LNCaP clone FGC (cell line): ENCODE results near the gene ARRB2.

Experiments used
- DNase-seq: peaks from one replicate; pipeline ENCODE4 v3.0.0-alpha.2; 2011; ENCODE audit warnings: low read depth
- H3K4me3 ChIP-seq: 2 replicates; pipeline ENCODE4 v1.5.1; 2011; ENCODE audit warnings: mild to moderate bottlenecking, low read depth, low read length, control low read depth
- TF ChIP-seq, protein P1 (sequence below): IDR thresholded peaks from 2 replicates; pipeline ENCODE4 v1.5.1; 2012; ENCODE audit warnings: mild to moderate bottlenecking; ENCODE audit not compliant: control insufficient read depth, insufficient read depth; ENCODE audit errors: extremely low read depth

ARRB2 gene

DNA sequence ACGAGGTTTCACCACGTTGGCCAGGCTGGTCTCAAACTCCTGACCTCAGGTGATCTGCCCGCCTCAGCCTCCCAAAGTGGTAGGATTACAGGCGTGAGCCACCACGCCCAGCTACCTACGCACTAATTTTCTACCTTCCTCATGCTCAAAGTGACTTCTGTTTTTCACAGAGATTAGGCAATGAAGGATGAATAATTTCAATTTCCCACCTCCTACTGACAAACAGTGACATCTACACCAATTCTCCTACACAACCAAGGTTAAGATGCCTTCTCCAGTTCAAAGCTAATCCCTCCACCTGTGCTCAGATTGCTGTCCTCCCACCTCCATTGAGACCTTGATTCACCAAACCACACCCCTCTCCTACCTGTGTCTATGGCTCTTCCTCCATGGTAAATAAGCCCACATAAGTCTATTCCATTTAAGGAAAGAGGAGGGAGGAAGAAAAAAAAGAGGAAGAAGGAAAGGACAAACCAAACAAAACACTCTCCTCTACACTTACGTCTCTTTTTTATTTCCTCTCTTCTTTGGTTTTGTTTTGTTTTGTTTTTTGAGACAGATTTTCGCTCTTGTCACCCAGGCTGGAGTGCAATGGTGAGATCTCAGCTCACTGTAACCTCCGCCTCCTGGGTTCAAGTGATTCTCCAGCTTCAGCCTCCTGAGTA, 15.3 kb downstream of the ARRB2 start:
- H3K4me3 ChIP-seq: no peak overlapping the region
- TF ChIP-seq, protein P1, sequence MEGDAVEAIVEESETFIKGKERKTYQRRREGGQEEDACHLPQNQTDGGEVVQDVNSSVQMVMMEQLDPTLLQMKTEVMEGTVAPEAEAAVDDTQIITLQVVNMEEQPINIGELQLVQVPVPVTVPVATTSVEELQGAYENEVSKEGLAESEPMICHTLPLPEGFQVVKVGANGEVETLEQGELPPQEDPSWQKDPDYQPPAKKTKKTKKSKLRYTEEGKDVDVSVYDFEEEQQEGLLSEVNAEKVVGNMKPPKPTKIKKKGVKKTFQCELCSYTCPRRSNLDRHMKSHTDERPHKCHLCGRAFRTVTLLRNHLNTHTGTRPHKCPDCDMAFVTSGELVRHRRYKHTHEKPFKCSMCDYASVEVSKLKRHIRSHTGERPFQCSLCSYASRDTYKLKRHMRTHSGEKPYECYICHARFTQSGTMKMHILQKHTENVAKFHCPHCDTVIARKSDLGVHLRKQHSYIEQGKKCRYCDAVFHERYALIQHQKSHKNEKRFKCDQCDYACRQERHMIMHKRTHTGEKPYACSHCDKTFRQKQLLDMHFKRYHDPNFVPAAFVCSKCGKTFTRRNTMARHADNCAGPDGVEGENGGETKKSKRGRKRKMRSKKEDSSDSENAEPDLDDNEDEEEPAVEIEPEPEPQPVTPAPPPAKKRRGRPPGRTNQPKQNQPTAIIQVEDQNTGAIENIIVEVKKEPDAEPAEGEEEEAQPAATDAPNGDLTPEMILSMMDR: no peak
- no peak for DNase-seq

DNA sequence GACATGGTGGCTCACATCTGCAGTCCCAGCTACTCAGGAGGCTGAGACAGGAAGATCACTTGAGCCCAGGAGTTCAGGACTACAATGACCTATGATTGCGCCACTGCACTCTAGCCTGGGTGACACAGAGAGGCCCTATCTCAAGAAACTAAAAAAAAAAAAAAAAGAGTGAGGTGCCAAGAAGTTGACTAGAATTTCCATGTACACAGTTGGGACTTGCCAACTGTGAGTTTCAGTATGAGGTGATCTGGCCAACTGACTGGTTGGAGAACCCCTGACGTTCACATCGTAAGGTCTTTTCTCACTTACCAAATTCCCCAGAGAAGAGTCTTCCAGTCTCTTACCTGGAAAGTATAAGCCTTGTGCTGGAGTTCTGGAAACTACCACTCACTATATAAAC, 17.7 kb downstream of the ARRB2 start:
- no peak overlapping the region for H3K4me3 ChIP-seq
- TF ChIP-seq, protein P1: no peak
- DNase-seq: no peak

DNA sequence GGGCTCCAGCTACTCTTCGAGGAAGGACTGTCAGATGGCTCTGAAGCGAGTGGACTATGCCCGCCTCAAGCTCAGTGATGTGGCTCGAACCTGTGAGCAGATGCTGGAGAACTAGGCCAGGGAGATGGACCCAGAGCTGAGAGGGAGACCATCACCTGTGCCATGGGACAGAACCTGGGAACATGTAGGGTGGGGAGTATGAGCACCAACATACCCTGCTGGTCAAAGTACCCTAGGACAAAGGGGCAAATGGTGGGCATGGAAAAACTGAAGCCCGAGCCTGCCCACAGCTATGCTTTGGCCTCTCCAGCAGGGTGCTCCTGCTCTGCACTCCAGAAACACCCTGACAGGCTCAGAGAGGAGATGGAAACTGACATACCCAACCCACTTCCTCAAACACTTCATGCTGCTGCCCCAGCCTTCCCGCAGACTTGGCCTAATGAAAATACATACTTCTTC, 22.7 kb downstream of the ARRB2 start:
- TF ChIP-seq, protein P1: no peak
- H3K4me3 ChIP-seq: no peak overlapping the region
- no peak for DNase-seq

DNA sequence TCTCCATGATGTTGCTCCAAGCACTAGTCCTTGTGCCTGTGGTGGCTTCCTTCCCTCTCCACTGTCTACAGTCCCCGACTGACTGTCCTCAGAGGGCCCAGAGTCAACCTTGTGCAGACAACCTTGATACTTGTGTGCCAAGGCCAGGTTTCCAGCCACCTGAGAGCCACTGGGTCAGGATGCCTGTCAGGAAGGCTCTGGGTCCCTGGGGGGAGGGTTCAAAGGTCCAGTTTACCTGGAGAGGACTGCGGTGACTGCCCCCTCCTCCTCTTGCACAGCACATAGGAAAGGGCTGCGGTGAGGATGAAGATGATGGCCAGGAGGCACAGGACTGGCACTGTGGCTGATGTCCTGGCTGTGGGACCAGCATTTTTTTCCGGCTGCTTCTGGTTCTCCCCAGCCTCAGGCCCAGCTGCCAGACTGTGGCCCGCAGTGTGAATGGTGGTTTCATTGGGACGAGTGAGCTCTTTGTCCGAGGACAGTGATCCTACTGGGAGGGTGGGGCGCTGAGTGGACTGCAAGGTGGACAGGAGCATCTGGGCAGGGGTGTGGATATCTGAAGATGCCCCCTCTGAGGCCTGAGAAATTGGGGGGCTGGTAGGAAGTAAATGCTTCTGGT, 24.5 kb downstream of the ARRB2 start:
- no peak for DNase-seq
- TF ChIP-seq, protein P1: no peak
- no peak overlapping the region for H3K4me3 ChIP-seq

DNA sequence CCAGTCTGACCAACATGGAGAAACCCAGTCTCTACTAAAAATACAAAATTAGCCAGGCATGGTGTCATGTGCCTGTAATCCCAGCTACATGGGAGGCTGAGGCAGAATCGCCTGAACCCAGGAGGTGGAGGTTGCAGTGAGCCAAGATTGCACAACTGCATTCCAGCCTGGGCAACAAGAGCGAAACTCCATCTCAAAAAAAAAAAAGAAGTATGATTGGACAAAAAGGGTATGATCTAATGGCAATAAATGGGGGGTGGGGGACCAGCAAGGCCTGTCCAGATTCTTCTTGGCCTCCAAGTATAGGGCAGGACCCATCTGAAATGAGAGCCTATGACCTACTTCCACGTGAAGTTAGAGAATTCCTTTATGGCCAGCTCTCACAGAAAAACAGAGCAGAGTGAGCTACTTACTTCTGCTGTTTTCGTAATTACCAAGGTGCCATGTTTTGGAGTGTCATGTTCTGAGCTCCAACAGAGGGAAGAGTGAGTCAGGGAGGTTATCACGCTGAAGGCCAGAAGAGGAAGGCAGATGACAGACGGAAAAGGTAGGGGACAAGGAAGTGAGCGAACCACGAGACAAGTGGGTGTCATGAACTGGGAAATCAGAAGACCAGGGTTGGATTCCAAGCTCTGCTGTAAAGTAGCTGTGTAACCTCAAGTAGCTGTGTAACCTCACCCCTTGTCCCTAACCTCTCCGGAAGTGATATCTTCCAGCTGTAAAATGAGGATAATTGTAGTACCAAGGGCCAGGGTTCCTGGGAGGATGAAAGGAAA, 25.6 kb downstream of the ARRB2 start:
- no peak overlapping the region for H3K4me3 ChIP-seq
- DNase-seq: no peak
- TF ChIP-seq, protein P1: no peak

DNA sequence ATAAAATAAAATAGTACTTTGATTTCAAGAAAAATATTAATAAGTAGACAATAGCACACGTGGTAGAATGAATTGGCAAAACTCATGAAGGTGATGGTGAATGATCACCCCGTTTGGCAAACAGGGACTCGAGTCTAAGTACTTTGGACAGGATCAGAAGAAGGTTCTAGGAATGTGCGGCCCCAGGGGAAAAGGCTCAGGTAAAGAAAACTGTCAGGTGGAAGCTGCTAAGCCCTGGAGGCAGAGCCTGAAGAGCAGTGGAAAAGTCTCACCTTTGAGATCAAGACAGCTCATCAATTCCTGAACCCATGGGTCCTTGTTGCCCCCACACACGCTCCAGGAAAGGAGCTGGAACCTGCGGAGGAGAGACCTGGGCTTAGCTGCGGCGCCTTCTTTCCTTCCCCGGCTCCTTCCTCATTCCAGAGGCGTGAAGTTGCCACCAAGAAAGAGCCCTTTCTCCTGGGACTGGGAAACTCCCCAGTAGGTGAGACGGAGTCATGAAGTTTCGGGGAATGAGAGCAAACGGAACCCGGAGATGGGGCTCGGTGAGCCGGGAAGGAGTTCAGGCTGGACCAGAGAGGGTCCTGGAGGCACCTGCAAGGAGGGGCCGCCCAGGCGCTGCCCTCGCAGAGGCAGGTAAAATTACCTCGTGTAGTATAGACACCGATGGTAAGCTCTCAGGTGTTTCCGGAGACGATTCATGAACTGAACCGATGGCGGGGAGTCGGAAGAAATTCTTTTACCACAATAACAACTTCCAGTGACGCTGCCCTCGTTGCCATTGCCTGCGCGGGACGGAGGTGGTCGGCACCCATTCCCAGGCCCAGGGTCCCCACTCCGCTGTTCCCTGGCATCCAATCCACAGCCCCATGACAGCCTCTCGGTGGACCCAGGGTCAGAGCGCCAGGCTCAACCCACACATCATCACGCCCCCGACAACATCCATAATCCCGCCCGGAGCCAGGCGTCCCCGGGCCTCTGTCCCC, 28.0 kb downstream of the ARRB2 start:
- H3K4me3 ChIP-seq: peak overlapping the region; percentile 73
- DNase-seq: no peak
- TF ChIP-seq, protein P1: no peak
